SU-DHL-6 (cell line): Measurements from ENCODE around the gene EXOC1L.

ENCODE experiments used
- H2AFZ ChIP-seq: fragments of 200-600 bp; sonication (generic); 2 replicates; pipeline ENCODE4 v1.6.1; 2014; ENCODE audit warnings: low read depth, mild to moderate bottlenecking, moderate library complexity, mixed read lengths, antibody characterized with exemption, low read length; ENCODE audit not compliant: severe bottlenecking
- H3F3A ChIP-seq: fragments of 200-600 bp; shearing (Covaris generic); 2 replicates; pipeline ENCODE4 v1.6.0; 2016; ENCODE audit warnings: antibody characterized with exemption, mild to moderate bottlenecking; ENCODE audit not compliant: insufficient read depth
- H3K27ac ChIP-seq: fragments of 200-600 bp; sonication (generic); 2 replicates; pipeline ENCODE4 v1.5.1; 2016; ENCODE audit warnings: low read depth, mild to moderate bottlenecking, low read length, moderate library complexity, mixed read lengths
- H3K27me3 ChIP-seq: fragments of 200-600 bp; sonication (generic), shearing (Covaris generic); 2 replicates; pipeline ENCODE4 v1.6.0; 2014; ENCODE audit warnings: mild to moderate bottlenecking, low read length
- H3K36me3 ChIP-seq: fragments of 200-600 bp; sonication (generic); 2 replicates; pipeline ENCODE4 v1.6.1; 2014; ENCODE audit warnings: mild to moderate bottlenecking, low read length, mixed read lengths
- H3K4me2 ChIP-seq: fragments of 300-600, 200-600 bp; shearing (Covaris generic), sonication (generic); 2 replicates; pipeline ENCODE4 v1.6.0; 2014; ENCODE audit warnings: low read length, low read depth, mild to moderate bottlenecking; ENCODE audit not compliant: poor library complexity, severe bottlenecking
- H3K4me3 ChIP-seq: fragments of 200-600 bp; sonication (generic); 2 replicates; pipeline ENCODE4 v1.5.1; 2014; ENCODE audit warnings: antibody characterized with exemption, low read length, mild to moderate bottlenecking, mixed read lengths; ENCODE audit not compliant: insufficient read depth, poor library complexity, severe bottlenecking
- H3K79me2 ChIP-seq: fragments of 200-600 bp; sonication (generic); 2 replicates; pipeline ENCODE4 v1.6.1; 2014; ENCODE audit warnings: mild to moderate bottlenecking, low read length, moderate library complexity; ENCODE audit not compliant: insufficient read depth
- H3K9ac ChIP-seq: fragments of 200-600 bp; sonication (generic); 2 replicates; pipeline ENCODE4 v1.7.0; 2014; ENCODE audit warnings: mild to moderate bottlenecking, low read length
- H3K9me2 ChIP-seq: fragments of 200-600 bp; sonication (generic); replicated peaks from 2 replicates; pipeline ENCODE4 v1.6.1; 2014; ENCODE audit warnings: low read length; ENCODE audit not compliant: insufficient read depth
- H3K9me3 ChIP-seq: fragments of 200-600 bp; sonication (generic); 2 replicates; pipeline ENCODE4 v1.6.1; 2014; ENCODE audit warnings: low read length, mixed read lengths; ENCODE audit not compliant: insufficient read depth
- H4K20me1 ChIP-seq: fragments of 200-600 bp; sonication (generic); 2 replicates; pipeline ENCODE4 v1.6.1; 2014; ENCODE audit warnings: low read depth, mild to moderate bottlenecking, antibody characterized with exemption, low read length, moderate library complexity, mixed read lengths
- EZH2phosphoT487 ChIP-seq: fragments of 200-600 bp; sonication (generic), shearing (Covaris generic); conservative IDR thresholded peaks from 2 replicates; pipeline ENCODE4 v1.6.1; 2018; ENCODE audit warnings: mild to moderate bottlenecking, antibody characterized with exemption, low read length, moderate library complexity, mixed read lengths
- TF ChIP-seq, protein P1 (sequence below): fragments of 200-600 bp; sonication (generic); IDR thresholded peaks from one replicate; pipeline ENCODE4 v1.5.1; 2017; ENCODE audit warnings: antibody characterized with exemption, mild to moderate bottlenecking, low read length, moderate library complexity; ENCODE audit not compliant: insufficient read depth, poor library complexity, severe bottlenecking

The EXOC1L gene

DNA sequence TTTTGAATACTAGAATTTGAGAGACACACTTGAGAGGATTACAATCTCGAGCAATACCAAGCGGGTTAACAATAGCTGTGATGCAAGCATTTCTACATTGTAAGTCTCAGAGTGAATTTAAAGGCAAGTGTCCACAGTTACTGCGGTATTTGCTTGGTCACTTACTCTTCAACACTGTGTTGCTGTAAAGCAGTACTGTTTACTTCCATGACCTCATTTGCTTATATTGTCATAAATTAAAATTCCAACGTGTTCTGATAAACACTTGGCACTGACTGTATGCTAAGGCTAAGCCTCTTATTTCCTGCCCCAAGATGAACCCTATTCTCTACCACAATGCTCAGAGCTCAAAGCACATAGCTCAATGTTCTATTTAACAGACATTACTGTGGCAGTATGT lies 11.1 kb downstream of the EXOC1L start:
- no peak overlapping the region for H3K4me3 ChIP-seq
- H3K4me2 ChIP-seq: no peak overlapping the region
- no peaks in the 10 kb centered on the region for H3K9me3 ChIP-seq
- no peaks in the 10 kb centered on the region for H3K79me2 ChIP-seq
- H4K20me1 ChIP-seq: no peaks in the 10 kb centered on the region
- H2AFZ ChIP-seq: no peak overlapping the region
- no peaks in the 10 kb centered on the region for H3K27me3 ChIP-seq
- no peak overlapping the region for H3K9ac ChIP-seq
- H3K36me3 ChIP-seq: no peaks in the 10 kb centered on the region
- H3K9me2 ChIP-seq: no peaks in the 10 kb centered on the region
- H3F3A ChIP-seq: no peaks in the 10 kb centered on the region
- H3K27ac ChIP-seq: no peak overlapping the region
- TF ChIP-seq EZH2phosphoT487: no peak
- TF ChIP-seq, protein P1, sequence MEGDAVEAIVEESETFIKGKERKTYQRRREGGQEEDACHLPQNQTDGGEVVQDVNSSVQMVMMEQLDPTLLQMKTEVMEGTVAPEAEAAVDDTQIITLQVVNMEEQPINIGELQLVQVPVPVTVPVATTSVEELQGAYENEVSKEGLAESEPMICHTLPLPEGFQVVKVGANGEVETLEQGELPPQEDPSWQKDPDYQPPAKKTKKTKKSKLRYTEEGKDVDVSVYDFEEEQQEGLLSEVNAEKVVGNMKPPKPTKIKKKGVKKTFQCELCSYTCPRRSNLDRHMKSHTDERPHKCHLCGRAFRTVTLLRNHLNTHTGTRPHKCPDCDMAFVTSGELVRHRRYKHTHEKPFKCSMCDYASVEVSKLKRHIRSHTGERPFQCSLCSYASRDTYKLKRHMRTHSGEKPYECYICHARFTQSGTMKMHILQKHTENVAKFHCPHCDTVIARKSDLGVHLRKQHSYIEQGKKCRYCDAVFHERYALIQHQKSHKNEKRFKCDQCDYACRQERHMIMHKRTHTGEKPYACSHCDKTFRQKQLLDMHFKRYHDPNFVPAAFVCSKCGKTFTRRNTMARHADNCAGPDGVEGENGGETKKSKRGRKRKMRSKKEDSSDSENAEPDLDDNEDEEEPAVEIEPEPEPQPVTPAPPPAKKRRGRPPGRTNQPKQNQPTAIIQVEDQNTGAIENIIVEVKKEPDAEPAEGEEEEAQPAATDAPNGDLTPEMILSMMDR: no peak

DNA sequence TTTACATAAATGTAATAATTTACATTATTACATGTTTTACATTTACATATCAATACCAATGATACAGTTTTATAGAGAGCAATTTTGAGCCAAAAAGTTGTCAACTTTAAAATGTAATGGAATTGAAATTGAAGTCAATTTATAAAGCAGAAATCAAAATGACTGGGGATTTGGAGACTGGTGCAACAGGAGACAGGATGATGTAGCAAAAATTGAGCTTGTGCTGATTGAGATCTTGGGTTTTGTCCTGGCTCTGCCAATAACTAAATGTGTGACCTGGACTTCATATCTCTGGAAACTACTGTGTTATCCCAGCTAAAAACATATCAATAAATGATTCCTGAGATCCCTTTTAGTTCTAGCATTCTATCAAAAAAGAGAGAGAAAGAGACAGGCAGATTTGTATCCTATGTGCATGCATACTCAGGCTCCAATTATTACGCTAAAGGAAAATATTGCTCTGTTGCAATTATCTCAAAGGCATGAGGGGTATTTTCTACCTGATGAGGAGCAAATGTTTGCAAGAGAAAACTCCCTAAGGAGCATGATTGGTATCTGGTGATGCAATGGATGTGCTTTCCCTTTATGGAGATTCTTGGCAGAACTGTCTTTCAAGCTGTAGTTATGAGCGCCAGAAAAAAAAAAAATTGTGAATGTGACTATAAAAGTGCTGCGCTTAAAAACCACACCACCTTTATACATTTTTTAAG lies 14.7 kb downstream of the EXOC1L start:
- H3K36me3 ChIP-seq: no peaks in the 10 kb centered on the region
- TF ChIP-seq EZH2phosphoT487: no peak
- TF ChIP-seq, protein P1: no peak
- H3K27me3 ChIP-seq: no peaks in the 10 kb centered on the region
- H3F3A ChIP-seq: no peaks in the 10 kb centered on the region
- no peak overlapping the region for H3K9ac ChIP-seq
- H3K9me3 ChIP-seq: no peaks in the 10 kb centered on the region
- no peak overlapping the region for H3K4me3 ChIP-seq
- H3K9me2 ChIP-seq: no peaks in the 10 kb centered on the region
- no peak overlapping the region for H2AFZ ChIP-seq
- no peaks in the 10 kb centered on the region for H3K79me2 ChIP-seq
- H3K27ac ChIP-seq: no peak overlapping the region
- no peak overlapping the region for H3K4me2 ChIP-seq
- no peaks in the 10 kb centered on the region for H4K20me1 ChIP-seq

DNA sequence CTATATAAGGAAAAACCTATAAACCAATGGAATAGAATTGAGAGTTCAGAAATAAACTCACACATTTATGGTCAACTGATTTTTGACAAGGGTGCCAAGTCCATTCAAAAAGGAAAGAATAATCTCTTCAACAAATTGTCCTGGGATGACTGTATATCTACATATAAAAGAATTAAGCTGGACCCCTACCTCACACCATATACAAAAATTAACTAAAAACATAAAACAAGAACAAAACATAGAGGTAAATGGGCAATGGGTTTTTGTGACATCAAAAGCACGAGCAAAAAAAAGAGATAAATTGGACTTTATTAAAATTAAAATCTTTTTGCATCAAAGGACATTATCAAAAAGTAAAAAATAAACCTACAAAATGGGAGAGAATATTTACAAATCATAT lies 18.3 kb downstream of the EXOC1L start:
- no peaks in the 10 kb centered on the region for H3K9me3 ChIP-seq
- no peak overlapping the region for H3K9ac ChIP-seq
- no peaks in the 10 kb centered on the region for H3K9me2 ChIP-seq
- TF ChIP-seq, protein P1: no peak
- no peak for TF ChIP-seq EZH2phosphoT487
- H4K20me1 ChIP-seq: no peaks in the 10 kb centered on the region
- H3K27me3 ChIP-seq: no peaks in the 10 kb centered on the region
- no peak overlapping the region for H2AFZ ChIP-seq
- no peaks in the 10 kb centered on the region for H3K36me3 ChIP-seq
- H3K79me2 ChIP-seq: no peaks in the 10 kb centered on the region
- no peak overlapping the region for H3K27ac ChIP-seq
- H3K4me3 ChIP-seq: no peak overlapping the region
- no peaks in the 10 kb centered on the region for H3F3A ChIP-seq
- H3K4me2 ChIP-seq: no peak overlapping the region
